Ascending aorta (tissue), 2 donors: ENCODE measurements around the gene HTR3B. TPM values are rescaled to one million over a fixed set of nuclear protein-coding genes. Genes with fewer than 3 reads are reported as not detected.

ENCODE experiments used
- DNase-seq, 2 donors: peaks; one replicate each; pipeline ENCODE4 v3.0.0-alpha.2; 2019; ENCODE audit warnings: low spot score in 2 of 2
- H3K27ac ChIP-seq, 2 donors: fragments of 200-600 bp; sonication (generic); one replicate each; pipeline ENCODE4 v1.5.1; 2016 to 2017; ENCODE audit warnings: mild to moderate bottlenecking in 1 of 2
- H3K27me3 ChIP-seq: fragments of 200-600 bp; sonication (generic); one replicate; pipeline ENCODE4 v1.5.1; 2017
- H3K36me3 ChIP-seq, 2 donors: fragments of 200-600 bp; sonication (generic); one replicate each; pipeline ENCODE4 v1.5.1; 2016
- H3K4me1 ChIP-seq, 2 donors: fragments of 200-600 bp; sonication (generic); one replicate each; pipeline ENCODE4 v1.5.1; 2016 to 2017; ENCODE audit warnings: mild to moderate bottlenecking in 1 of 2
- H3K4me3 ChIP-seq, 2 donors: fragments of 200-600 bp; sonication (generic); one replicate each; pipeline ENCODE4 v1.5.1; 2016 to 2017; ENCODE audit warnings: mild to moderate bottlenecking in 1 of 2
- H3K9me3 ChIP-seq, 2 donors: fragments of 200-600 bp; sonication (generic); one replicate each; pipeline ENCODE4 v1.5.1; 2016
- intact Hi-C: fragments of 100-400 bp; cut with DNase I; formaldehyde crosslinking; loops from one replicate; pipeline ENCODE4 v1.15.1; 2023
- total RNA-seq: library from RNA; depleted of rRNA; stranded (reverse); fragments of >200 nt; gene quantifications from one replicate; pipeline ENCODE4 v1.1.0, GENCODE V29; 2016
- TF ChIP-seq, protein P1 (sequence below), 3 experiments: fragments of 200-600 bp in 2 of 3; fragments of 450-650 bp in 1 of 3; sonication (generic) in 2 of 3; IDR thresholded peaks; one replicate each; pipeline ENCODE4 v1.5.1; 2016 to 2019; ENCODE audit warnings: antibody characterized with exemption in 3 of 3, mild to moderate bottlenecking in 1 of 3, moderate library complexity in 1 of 3

The HTR3B gene
- total RNA-seq, 1 donor from 2014 or later = not detected

- Histone ChIP-seq H3K36me3 (no peaks in the 10 kb centered on the region), H3K27me3 (no peaks in the 10 kb centered on the region), H3K27ac (peak overlapping the region in 1 of 2 donors; percentile 44), H3K4me3 (peak overlapping the region; percentile 87 to 100), H3K9me3 (no peaks in the 10 kb centered on the region), H3K4me1 (peaks cover 0 to 18% of the 10 kb centered on the region in 2 donors)
- TF ChIP-seq, protein P1, sequence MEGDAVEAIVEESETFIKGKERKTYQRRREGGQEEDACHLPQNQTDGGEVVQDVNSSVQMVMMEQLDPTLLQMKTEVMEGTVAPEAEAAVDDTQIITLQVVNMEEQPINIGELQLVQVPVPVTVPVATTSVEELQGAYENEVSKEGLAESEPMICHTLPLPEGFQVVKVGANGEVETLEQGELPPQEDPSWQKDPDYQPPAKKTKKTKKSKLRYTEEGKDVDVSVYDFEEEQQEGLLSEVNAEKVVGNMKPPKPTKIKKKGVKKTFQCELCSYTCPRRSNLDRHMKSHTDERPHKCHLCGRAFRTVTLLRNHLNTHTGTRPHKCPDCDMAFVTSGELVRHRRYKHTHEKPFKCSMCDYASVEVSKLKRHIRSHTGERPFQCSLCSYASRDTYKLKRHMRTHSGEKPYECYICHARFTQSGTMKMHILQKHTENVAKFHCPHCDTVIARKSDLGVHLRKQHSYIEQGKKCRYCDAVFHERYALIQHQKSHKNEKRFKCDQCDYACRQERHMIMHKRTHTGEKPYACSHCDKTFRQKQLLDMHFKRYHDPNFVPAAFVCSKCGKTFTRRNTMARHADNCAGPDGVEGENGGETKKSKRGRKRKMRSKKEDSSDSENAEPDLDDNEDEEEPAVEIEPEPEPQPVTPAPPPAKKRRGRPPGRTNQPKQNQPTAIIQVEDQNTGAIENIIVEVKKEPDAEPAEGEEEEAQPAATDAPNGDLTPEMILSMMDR (IDR thresholded peaks at IDR 0.05) = no peak
- intact Hi-C loops = loop anchor here (2.0 to 10.0 kb wide), 2 partner anchors 101 to 1631 kb away; partner anchors contain the start of genes CADM1 and ZW10
- DNase-seq = peak in 1 of 2 donors; percentile 45
Observed at GRCh38 chr11:113874096-113874495, 30.5 kb upstream of the HTR3B start.

GRCh38 chr11:113874581-113875233 lies 29.9 kb upstream of the HTR3B start:
- intact Hi-C loops = loop anchor here (2.0 to 10.0 kb wide), 3 partner anchors 102 to 1630 kb away; partner anchors contain the start of genes CADM1, TTC12 and ZW10
- peak in 1 of 2 donors; percentile 67 for DNase-seq
- Histone ChIP-seq H3K36me3 (no peaks in the 10 kb centered on the region), H3K4me3 (peak overlapping the region; percentile 87 to 100), H3K9me3 (no peaks in the 10 kb centered on the region), H3K27ac (peak overlapping the region in 1 of 2 donors; percentile 72), H3K27me3 (no peaks in the 10 kb centered on the region), H3K4me1 (peaks cover 0 to 18% of the 10 kb centered on the region in 2 donors)
- TF ChIP-seq, protein P1 (IDR thresholded peaks at IDR 0.05) = no peak

DNA sequence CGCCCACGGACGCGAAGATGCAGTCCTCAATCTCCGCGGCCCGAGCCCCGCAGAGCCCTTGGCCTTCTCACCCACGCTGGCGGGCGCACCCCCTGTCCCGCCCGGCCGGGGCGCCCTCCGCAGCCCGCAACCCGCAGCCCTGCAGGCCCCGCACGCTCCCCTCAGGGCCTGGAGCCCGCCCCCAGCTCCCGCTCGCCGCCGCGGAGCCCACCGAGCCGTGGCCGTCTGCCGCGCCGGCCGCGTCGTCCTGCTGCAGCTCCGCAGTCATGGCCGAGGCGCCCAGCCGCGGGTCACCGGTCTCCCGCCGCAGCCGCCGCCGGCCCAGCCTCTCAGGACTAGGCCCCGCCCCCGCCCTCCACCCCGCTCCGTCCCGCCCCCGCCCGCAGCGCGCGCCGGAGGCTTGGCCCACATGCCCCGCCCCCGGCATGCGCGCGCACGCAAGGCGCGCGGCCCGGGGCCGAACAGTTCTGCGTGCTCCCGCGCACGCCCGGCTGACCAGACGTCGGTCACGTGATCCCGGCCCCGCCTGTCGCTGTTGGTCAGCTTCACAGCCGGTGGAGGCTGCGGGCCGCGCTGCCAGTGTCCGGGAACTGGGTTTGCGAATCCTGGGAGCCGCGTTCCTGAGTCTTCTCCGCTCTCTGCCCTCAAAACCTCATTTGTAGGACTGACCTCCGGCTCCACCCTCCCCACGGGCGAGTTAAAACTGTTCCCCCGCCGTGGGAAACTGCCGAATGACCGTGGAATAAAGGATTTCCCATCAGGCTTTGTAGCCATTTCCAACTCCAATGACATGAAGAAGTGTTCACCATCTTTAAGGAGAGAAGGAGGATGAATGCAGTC lies 29.1 kb upstream of the HTR3B start, which contains the start of gene USP28:
TSS of gene USP28 (minus strand) at position 339 of the 840 bp plus-strand sequence. CDS start at position 268, 71 bp downstream.
- H3K36me3 ChIP-seq = no peaks in the 10 kb centered on the region
- H3K4me3 ChIP-seq = peak within 1 kb of the TSS; percentile 87 to 100
- H3K27ac ChIP-seq = peak within 1 kb of the TSS; percentile 90
- DNase-seq = peak; percentile 92 to 98
- intact Hi-C loops = loop anchor here (2.0 to 10.0 kb wide), 3 partner anchors 103 to 1629 kb away; partner anchors contain the start of genes CADM1, TTC12 and ZW10
- no peaks in the 10 kb centered on the region for H3K9me3 ChIP-seq
- TF ChIP-seq, protein P1 (IDR thresholded peaks at IDR 0.05) = peak in 1 of 3 experiments; percentile 25
- H3K27me3 ChIP-seq = no peaks in the 10 kb centered on the region
- peaks cover 0 to 18% of the 10 kb centered on the region in 2 donors for H3K4me1 ChIP-seq

GRCh38 chr11:113876074-113876797 lies 28.4 kb upstream of the HTR3B start:
- Histone ChIP-seq H3K27ac (peak overlapping the region; percentile 90), H3K4me1 (peaks cover 0 to 18% of the 10 kb centered on the region in 2 donors), H3K9me3 (no peaks in the 10 kb centered on the region), H3K4me3 (peak overlapping the region; percentile 87 to 100), H3K36me3 (no peaks in the 10 kb centered on the region), H3K27me3 (no peaks in the 10 kb centered on the region)
- DNase-seq = peak in 1 of 2 donors; percentile 62
- TF ChIP-seq, protein P1 (IDR thresholded peaks at IDR 0.05) = no peak
- intact Hi-C loops = loop anchor here (5.0 to 10.0 kb wide), 2 partner anchors 564 to 1629 kb away; partner anchors contain the start of genes CADM1 and TTC12
